A673 (cell line): ENCODE measurements around the gene HAPLN1.

ENCODE experiments used
- CTCF ChIP-seq: fragments of 300-800, 200-600 bp; sonication (generic); conservative IDR thresholded peaks from 2 replicates; pipeline ENCODE4 v1.5.1; 2017; ENCODE audit warnings: low read depth, mild to moderate bottlenecking, antibody characterized with exemption, low read length, moderate library complexity, mixed read lengths
- EZH2 ChIP-seq: fragments of 200-600 bp; sonication (generic); IDR thresholded peaks from 2 replicates; pipeline ENCODE4 v1.6.1; 2017; ENCODE audit warnings: borderline replicate concordance, low read depth, mild to moderate bottlenecking, mixed read lengths, antibody characterized with exemption, low read length; ENCODE audit not compliant: poor library complexity, severe bottlenecking

DNA sequence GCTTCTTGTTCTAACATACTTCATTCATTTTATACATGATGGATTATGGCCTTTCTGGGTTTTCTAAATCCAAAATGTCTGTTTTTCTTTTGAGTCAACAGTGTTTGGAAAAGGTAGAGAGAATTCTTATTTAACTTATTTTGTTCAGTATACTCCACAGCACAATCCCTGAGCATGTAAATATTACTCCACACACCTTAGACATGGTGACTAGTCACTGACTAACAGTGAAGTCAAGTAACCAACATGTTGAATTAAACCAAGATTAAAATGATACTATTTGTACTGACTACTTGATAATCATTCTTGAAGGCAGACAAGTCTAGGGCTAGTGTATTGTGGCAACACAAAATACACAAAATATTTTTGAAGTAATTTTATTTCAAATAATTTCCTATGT, 55.0 kb downstream of the HAPLN1 start:
- TF ChIP-seq CTCF (no peak), EZH2 (no peak)
